GM18505 (cell line): ENCODE results near the gene TGFBR1.
A peak's percentile ranks its signal among the peaks of the same experiment; 100 is the strongest.

ENCODE experiments used
- ATAC-seq: cut with Tn5 transposase; IDR thresholded peaks from one replicate; pipeline ENCODE4 v1.9.1; 2021; ENCODE audit not compliant: unreplicated experiment
- POLR2A ChIP-seq: IDR thresholded peaks from 4 replicates; pipeline ENCODE4 v1.6.1; 2011; ENCODE audit warnings: borderline replicate concordance; ENCODE audit not compliant: insufficient read depth, insufficient read length; ENCODE audit errors: extremely low read depth

The TGFBR1 gene

GRCh38 chr9:99104459-99105151 lies at the start of gene TGFBR1:
TSS of gene TGFBR1 (plus strand) at chr9:99105113. CDS start at chr9:99105206, 93 bp downstream.
- TF ChIP-seq POLR2A = no peak
- ATAC-seq = peak; percentile 79

GRCh38 chr9:99055384-99055783 lies 49.5 kb upstream of the TGFBR1 start:
- no peak for ATAC-seq
- TF ChIP-seq POLR2A = no peak

- no peak for ATAC-seq
- TF ChIP-seq POLR2A = no peak
Observed at GRCh38 chr9:99056186-99056585, 48.7 kb upstream of the TGFBR1 start.

- TF ChIP-seq POLR2A = no peak
- no peak for ATAC-seq
Observed at GRCh38 chr9:99056886-99057664, 47.8 kb upstream of the TGFBR1 start.

- TF ChIP-seq POLR2A = no peak
- ATAC-seq = peak; percentile 60
Observed at GRCh38 chr9:99057665-99058625, 47.0 kb upstream of the TGFBR1 start.

DNA sequence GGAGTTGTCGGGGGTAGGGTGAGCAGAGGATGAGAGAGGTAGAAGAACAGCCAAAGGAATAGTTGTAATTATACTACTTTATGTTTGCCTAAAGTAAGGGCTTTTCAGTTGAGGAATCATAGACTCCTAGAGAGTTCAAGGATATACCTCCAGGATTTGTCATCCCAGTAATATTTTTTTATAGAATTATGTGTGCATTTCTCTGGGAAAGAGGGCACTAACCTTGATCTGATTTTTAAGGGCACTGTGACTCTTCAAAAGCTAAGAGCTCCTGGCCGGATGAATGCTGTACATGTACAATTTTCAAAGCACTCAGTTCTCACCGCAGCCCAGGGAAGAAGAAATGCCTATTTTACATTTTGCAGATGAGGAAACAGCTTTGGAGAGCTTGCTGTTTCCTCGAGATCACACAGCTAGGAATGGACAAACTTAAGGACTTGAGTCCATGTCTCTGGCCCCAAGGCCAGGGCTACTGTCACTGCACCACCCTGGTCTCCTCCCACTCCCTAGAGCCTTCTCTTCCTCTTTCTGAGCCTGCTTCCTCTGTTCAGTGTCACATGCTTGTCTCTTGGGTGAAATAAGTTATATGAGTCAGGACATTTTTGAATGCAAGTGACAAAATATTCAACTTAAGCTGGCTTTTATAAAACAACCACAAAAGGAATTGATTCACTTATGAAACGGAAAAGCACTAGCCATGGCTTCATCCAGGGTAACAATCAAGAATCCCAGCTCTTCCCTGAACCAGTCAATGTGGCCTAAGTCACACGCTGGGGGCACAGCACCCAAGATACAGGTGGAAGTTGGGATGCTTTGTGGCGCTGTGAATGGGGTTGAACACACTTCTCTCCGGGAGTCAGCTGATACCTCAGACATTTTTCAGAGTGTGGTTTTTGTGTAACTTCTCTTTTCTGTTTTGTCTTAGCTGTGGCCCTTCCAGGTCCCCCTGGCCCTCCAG lies 45.7 kb upstream of the TGFBR1 start:
- no peak for TF ChIP-seq POLR2A
- ATAC-seq = peak; percentile 63

GRCh38 chr9:99060621-99061020 lies 44.3 kb upstream of the TGFBR1 start:
- no peak for TF ChIP-seq POLR2A
- no peak for ATAC-seq

- no peak for ATAC-seq
- no peak for TF ChIP-seq POLR2A
Observed at GRCh38 chr9:99062549-99062948, 42.4 kb upstream of the TGFBR1 start.

GRCh38 chr9:99063522-99063921 lies 41.4 kb upstream of the TGFBR1 start:
- no peak for ATAC-seq
- TF ChIP-seq POLR2A = no peak

DNA sequence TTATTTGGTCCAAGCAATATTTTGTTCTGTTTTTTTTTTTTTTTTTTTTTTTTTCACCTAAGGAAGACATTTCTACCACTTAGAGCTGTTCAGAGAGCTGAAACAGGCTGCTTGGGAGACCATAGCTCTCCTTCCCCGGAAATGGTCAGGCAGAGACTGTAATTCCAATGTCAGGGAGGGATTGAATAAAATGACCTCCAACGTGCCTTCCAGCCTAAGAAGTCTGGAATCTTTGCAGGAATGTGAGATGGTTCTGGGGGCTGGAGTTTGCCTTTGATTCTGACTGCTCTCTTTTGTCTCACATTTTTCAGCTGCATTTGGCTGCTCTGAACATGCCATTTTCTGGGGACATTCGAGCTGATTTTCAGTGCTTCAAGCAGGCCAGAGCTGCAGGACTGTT lies 38.3 kb upstream of the TGFBR1 start:
- no peak for ATAC-seq

GRCh38 chr9:99069075-99069474 lies 35.8 kb upstream of the TGFBR1 start:
- no peak for TF ChIP-seq POLR2A
- no peak for ATAC-seq

More for the DNA sequence above, 38.3 kb upstream of the TGFBR1 start:
- TF ChIP-seq POLR2A = no peak

GRCh38 chr9:99069546-99069945 lies 35.4 kb upstream of the TGFBR1 start:
- TF ChIP-seq POLR2A = no peak
- ATAC-seq = no peak
